IMR-90 (cell line): ENCODE results near the gene AHI1. TPM values are rescaled to one million over a fixed set of nuclear protein-coding genes. Genes with fewer than 3 reads are reported as not detected.

Experiments
- ATAC-seq: fragments of 200-7000 bp; cut with Tn5 transposase; 2 replicates; pipeline ENCODE4 v1.9.1; 2020; ENCODE audit warnings: low read depth, mild to moderate bottlenecking, moderate library complexity
- BruUV-seq: library from RNA; stranded (reverse); fragments of 400-500 nt; replicated peaks from 2 replicates; lab custom pipeline; 2021; lab: Mats Ljungman, UMichigan
- CTCF ChIA-PET: fragments of 300-600 bp; formaldehyde crosslinking; extraction: SDS; loops from one replicate; lab custom pipeline; 2021; ENCODE audit warnings: antibody characterized with exemption; lab: Yijun Ruan, JAX
- POLR2A ChIA-PET: fragments of 300-600 bp; sonication (Branson Sonifier 250); formaldehyde crosslinking; loops from one replicate; lab custom pipeline; 2022; ENCODE audit warnings: antibody characterized with exemption; ENCODE audit not compliant: unreplicated experiment; lab: Charles Lee
- DNase-seq: peaks from one replicate; pipeline ENCODE4 v3.0.0; 2013
- H2AFZ ChIP-seq: replicated peaks from 2 replicates; pipeline ENCODE3; 2013; ENCODE audit warnings: low read length, mild to moderate bottlenecking; ENCODE audit not compliant: poor library complexity
- H2AK5ac ChIP-seq: 2 replicates; pipeline ENCODE4 v1.6.1; 2013; ENCODE audit warnings: low read depth, low read length, inconsistent platforms
- H2AK9ac ChIP-seq: replicated peaks from 2 replicates; pipeline ENCODE3; 2013; ENCODE audit warnings: mild to moderate bottlenecking, low read depth, low read length, moderate library complexity; ENCODE audit not compliant: poor library complexity
- H2BK120ac ChIP-seq: 2 replicates; pipeline ENCODE4 v1.6.1; 2013; ENCODE audit warnings: low read depth, low read length, inconsistent platforms
- H2BK15ac ChIP-seq: 3 replicates; pipeline ENCODE4 v1.6.1; 2013; ENCODE audit warnings: low read depth, low read length, inconsistent platforms
- H2BK20ac ChIP-seq: 2 replicates; pipeline ENCODE4 v1.6.1; 2013; ENCODE audit warnings: low read depth, mild to moderate bottlenecking, inconsistent platforms, low read length, moderate library complexity
- H2BK5ac ChIP-seq: 2 replicates; pipeline ENCODE4 v1.6.1; 2013; ENCODE audit warnings: mild to moderate bottlenecking, low read depth, low read length, inconsistent platforms; ENCODE audit not compliant: poor library complexity, severe bottlenecking
- H3K14ac ChIP-seq: replicated peaks from 2 replicates; pipeline ENCODE4 v1.6.1; 2013; ENCODE audit warnings: low read depth, low read length, inconsistent platforms
- H3K18ac ChIP-seq: 2 replicates; pipeline ENCODE4 v1.6.1; 2013; ENCODE audit warnings: low read depth, low read length, control low read depth
- H3K23ac ChIP-seq: 2 replicates; pipeline ENCODE4 v1.6.1; 2013; ENCODE audit warnings: low read depth, low read length, inconsistent platforms
- H3K27ac ChIP-seq: 2 replicates; pipeline ENCODE4 v1.5.1; 2013; ENCODE audit warnings: mild to moderate bottlenecking, control low read depth, low read length; ENCODE audit not compliant: insufficient read depth
- H3K27me3 ChIP-seq: 2 replicates; pipeline ENCODE4 v1.6.1; 2013; ENCODE audit warnings: low read length; ENCODE audit not compliant: control insufficient read depth, insufficient read depth
- H3K36me3 ChIP-seq: 2 replicates; pipeline ENCODE4 v1.6.1; 2013; ENCODE audit warnings: low read length, mixed read lengths; ENCODE audit not compliant: control insufficient read depth, insufficient read depth
- H3K4ac ChIP-seq: 2 replicates; pipeline ENCODE4 v1.6.1; 2013; ENCODE audit warnings: low read depth, low read length, inconsistent platforms
- H3K4me1 ChIP-seq: 2 replicates; pipeline ENCODE4 v1.6.1; 2013; ENCODE audit warnings: low read length, mixed read lengths; ENCODE audit not compliant: control insufficient read depth, insufficient read depth
- H3K4me2 ChIP-seq: 2 replicates; pipeline ENCODE4 v1.6.1; 2013; ENCODE audit warnings: low read depth, mild to moderate bottlenecking, control low read depth, low read length, moderate library complexity
- H3K4me3 ChIP-seq: 2 replicates; pipeline ENCODE4 v1.5.1; 2013; ENCODE audit warnings: low read depth, mild to moderate bottlenecking, control low read depth, low read length, moderate library complexity; ENCODE audit not compliant: insufficient read depth
- H3K56ac ChIP-seq: 2 replicates; pipeline ENCODE4 v1.6.1; 2013; ENCODE audit warnings: low read length, inconsistent platforms; ENCODE audit not compliant: insufficient read depth; ENCODE audit errors: extremely low read depth
- H3K79me1 ChIP-seq, 2 experiments: 2 replicates each; pipeline ENCODE4 v1.6.1; 2013; ENCODE audit warnings: low read length in 2 of 2, inconsistent platforms in 1 of 2, low read depth in 1 of 2
- H3K9ac ChIP-seq: 2 replicates; pipeline ENCODE4 v1.6.1; 2013; ENCODE audit warnings: low read depth, low read length, control low read depth
- H3K9me1 ChIP-seq: 2 replicates; pipeline ENCODE4 v1.6.1; 2013; ENCODE audit warnings: low read length, inconsistent platforms; ENCODE audit not compliant: insufficient read depth
- H3K9me3 ChIP-seq: 2 replicates; pipeline ENCODE4 v1.6.1; 2013; ENCODE audit warnings: low read length; ENCODE audit not compliant: control insufficient read depth, insufficient read depth
- H4K20me1 ChIP-seq: 2 replicates; pipeline ENCODE4 v1.6.1; 2013; ENCODE audit warnings: low read length, inconsistent platforms; ENCODE audit not compliant: insufficient read depth
- H4K5ac ChIP-seq: 2 replicates; pipeline ENCODE4 v1.6.1; 2013; ENCODE audit warnings: mild to moderate bottlenecking, low read depth, low read length, control low read depth
- H4K8ac ChIP-seq, 2 experiments: 2 replicates each; pipeline ENCODE4 v1.6.1; 2013; ENCODE audit warnings: low read depth in 2 of 2, low read length in 2 of 2, control low read depth in 1 of 2, inconsistent platforms in 1 of 2
- H4K91ac ChIP-seq: 2 replicates; pipeline ENCODE4 v1.6.1; 2013; ENCODE audit warnings: low read depth, low read length, inconsistent platforms; ENCODE audit not compliant: insufficient read depth
- BHLHE40 ChIP-seq: fragments of 150-350 bp; IDR thresholded peaks from 2 replicates; pipeline ENCODE4 v1.6.1; 2016; ENCODE audit warnings: mild to moderate bottlenecking, low read depth, low read length
- CEBPB ChIP-seq: IDR thresholded peaks from 2 replicates; pipeline ENCODE4 v1.6.1; 2012; ENCODE audit warnings: low read depth, low read length, improper control_type of control experiment
- CHD1 ChIP-seq: IDR thresholded peaks from 2 replicates; pipeline ENCODE4 v1.6.1; 2012; ENCODE audit warnings: low read depth, low read length, improper control_type of control experiment
- CTCF ChIP-seq: conservative IDR thresholded peaks from 2 replicates; pipeline ENCODE4 v1.5.1; 2012; ENCODE audit warnings: mild to moderate bottlenecking, low read depth, low read length, improper control_type of control experiment
- FOS ChIP-seq: fragments of 150-350 bp; IDR thresholded peaks from 2 replicates; pipeline ENCODE4 v1.6.1; 2016; ENCODE audit warnings: low read depth, low read length
- MAFK ChIP-seq: IDR thresholded peaks from 2 replicates; pipeline ENCODE4 v1.6.1; 2012; ENCODE audit warnings: low read depth, low read length, improper control_type of control experiment
- MAZ ChIP-seq: IDR thresholded peaks from 2 replicates; pipeline ENCODE4 v1.6.1; 2012; ENCODE audit warnings: low read depth, mild to moderate bottlenecking, low read length, improper control_type of control experiment, moderate library complexity, borderline replicate concordance
- MXI1 ChIP-seq: IDR thresholded peaks from 2 replicates; pipeline ENCODE4 v1.6.1; 2012; ENCODE audit warnings: low read depth, mild to moderate bottlenecking, low read length, moderate library complexity, borderline replicate concordance
- POLR2A ChIP-seq: IDR thresholded peaks from 2 replicates; pipeline ENCODE4 v1.6.1; 2012; ENCODE audit warnings: mild to moderate bottlenecking, low read depth, low read length
- RAD21 ChIP-seq: IDR thresholded peaks from 2 replicates; pipeline ENCODE4 v1.6.1; 2012; ENCODE audit warnings: low read length, improper control_type of control experiment
- RCOR1 ChIP-seq: IDR thresholded peaks from 2 replicates; pipeline ENCODE4 v1.6.1; 2012; ENCODE audit warnings: mild to moderate bottlenecking, low read length, improper control_type of control experiment; ENCODE audit not compliant: insufficient replicate concordance
- SMC3 ChIP-seq: fragments of 150-350 bp; IDR thresholded peaks from 2 replicates; pipeline ENCODE4 v1.6.1; 2016; ENCODE audit warnings: low read depth, mild to moderate bottlenecking, antibody characterized with exemption, low read length, moderate library complexity
- WGBS, 2 experiments: methylation state at CpG; one replicate each; pipeline versions ENCODE4 v1.1.5 to v1.1.7; 2013; ENCODE audit warnings: missing lambda C conversion rate in 2 of 2; ENCODE audit not compliant: insufficient read length in 1 of 2; ENCODE audit errors: extremely low coverage in 2 of 2; 5-methylcytosine and 5-hydroxymethylcytosine counted together
- dilution Hi-C: fragments of 300-500 bp; cut with HindIII; formaldehyde crosslinking; loops from one replicate; pipeline ENCODE4 v1.14.3; 2018; ENCODE audit warnings: low sequenced_read_pairs; ENCODE audit not compliant: unreplicated experiment
- in situ Hi-C: fragments of 300-500 bp; cut with MboI; formaldehyde crosslinking; loops from 3 replicates; pipeline ENCODE4 v1.14.3; 2019; ENCODE audit warnings: low sequenced_read_pairs, inconsistent platforms, mixed read lengths
- intact Hi-C: fragments of 100-400 bp; cut with micrococcal nuclease; formaldehyde crosslinking; loops from 2 replicates; pipeline ENCODE4 v1.10.0; 2022
- polyA plus RNA-seq, 3 experiments: library from polyadenylated mRNA; depleted of rRNA; stranded (reverse); fragments of >200 nt; gene quantifications; 2 replicates each; pipeline ENCODE4 v1.2.3, GENCODE V29; 2012; ENCODE audit warnings: low replicate concordance in 1 of 3
- total RNA-seq: library from RNA; depleted of rRNA; stranded (reverse); fragments of >200 nt; gene quantifications from 2 replicates; pipeline ENCODE4 v1.2.3, GENCODE V29; 2012
- TF ChIP-seq, protein P1 (sequence below): fragments of 150-350 bp; IDR thresholded peaks from 2 replicates; pipeline ENCODE4 v1.6.1; 2016; ENCODE audit warnings: low read depth, mild to moderate bottlenecking, low read length, moderate library complexity, borderline replicate concordance
- TF ChIP-seq, protein P2 (sequence below): fragments of 150-350 bp; IDR thresholded peaks from 2 replicates; pipeline ENCODE4 v1.6.1; 2017; ENCODE audit warnings: mild to moderate bottlenecking, antibody characterized with exemption, low read length, low read depth

AHI1 gene
- total and polyA plus RNA-seq, 2 of the 4 experiments (the other 2 are of a cell fraction), result 9.5 to 19.4 TPM

GRCh38 chr6:135250751-135251497, 246.6 kb downstream of the AHI1 start:
- no peak overlapping the region for H4K8ac ChIP-seq
- no peaks in the 10 kb centered on the region for H4K20me1 ChIP-seq
- no peak overlapping the region for H2BK5ac ChIP-seq
- H3K4ac ChIP-seq, result no peak overlapping the region
- H3K56ac ChIP-seq, result no peak overlapping the region
- H2AK5ac ChIP-seq, result no peak overlapping the region
- H3K14ac ChIP-seq, result no peak overlapping the region
- intact Hi-C loops, result no loop called here
- no peak overlapping the region for H3K4me3 ChIP-seq
- H3K23ac ChIP-seq, result no peak overlapping the region
- no peaks in the 10 kb centered on the region for H3K9me3 ChIP-seq
- H3K4me2 ChIP-seq, result no peak overlapping the region
- H3K9ac ChIP-seq, result no peak overlapping the region
- H2AFZ ChIP-seq, result no peak overlapping the region
- CTCF ChIA-PET, result no interaction called here
- dilution Hi-C loops, result no loop called here
- H2AK9ac ChIP-seq, result no peak overlapping the region
- no peaks in the 10 kb centered on the region; the same call in 1 of the 2 replicates for H3K4me1 ChIP-seq
- 80% methylated on average over 2 of the region's 9 CpGs; no CpG with 5 or more reads in 1 of the 2 experiments for WGBS, 2 experiments
- no peak overlapping the region for H2BK15ac ChIP-seq
- no peak overlapping the region for H2BK120ac ChIP-seq
- in situ Hi-C loops, result no loop called here
- H2BK20ac ChIP-seq, result no peak overlapping the region
- POLR2A ChIA-PET, result no interaction called here
- H3K27ac ChIP-seq, result no peak overlapping the region
- H3K27me3 ChIP-seq, result no peaks in the 10 kb centered on the region
- TF ChIP-seq CEBPB, result no peak
- TF ChIP-seq SMC3, result no peak
- no peak for TF ChIP-seq FOS
- TF ChIP-seq RCOR1, result no peak
- TF ChIP-seq POLR2A, result no peak
- no peak for TF ChIP-seq MXI1
- TF ChIP-seq CTCF, result no peak
- no peak for TF ChIP-seq BHLHE40
- no peak for TF ChIP-seq MAZ
- TF ChIP-seq RAD21, result no peak
- TF ChIP-seq, protein P1, sequence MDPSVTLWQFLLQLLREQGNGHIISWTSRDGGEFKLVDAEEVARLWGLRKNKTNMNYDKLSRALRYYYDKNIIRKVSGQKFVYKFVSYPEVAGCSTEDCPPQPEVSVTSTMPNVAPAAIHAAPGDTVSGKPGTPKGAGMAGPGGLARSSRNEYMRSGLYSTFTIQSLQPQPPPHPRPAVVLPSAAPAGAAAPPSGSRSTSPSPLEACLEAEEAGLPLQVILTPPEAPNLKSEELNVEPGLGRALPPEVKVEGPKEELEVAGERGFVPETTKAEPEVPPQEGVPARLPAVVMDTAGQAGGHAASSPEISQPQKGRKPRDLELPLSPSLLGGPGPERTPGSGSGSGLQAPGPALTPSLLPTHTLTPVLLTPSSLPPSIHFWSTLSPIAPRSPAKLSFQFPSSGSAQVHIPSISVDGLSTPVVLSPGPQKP, result no peak
- no peak for TF ChIP-seq MAFK
- TF ChIP-seq CHD1, result no peak
- TF ChIP-seq, protein P2, sequence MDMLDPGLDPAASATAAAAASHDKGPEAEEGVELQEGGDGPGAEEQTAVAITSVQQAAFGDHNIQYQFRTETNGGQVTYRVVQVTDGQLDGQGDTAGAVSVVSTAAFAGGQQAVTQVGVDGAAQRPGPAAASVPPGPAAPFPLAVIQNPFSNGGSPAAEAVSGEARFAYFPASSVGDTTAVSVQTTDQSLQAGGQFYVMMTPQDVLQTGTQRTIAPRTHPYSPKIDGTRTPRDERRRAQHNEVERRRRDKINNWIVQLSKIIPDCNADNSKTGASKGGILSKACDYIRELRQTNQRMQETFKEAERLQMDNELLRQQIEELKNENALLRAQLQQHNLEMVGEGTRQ, result no peak
- H3K18ac ChIP-seq, result no peak overlapping the region
- no peak overlapping the region for H4K91ac ChIP-seq
- DNase-seq, result no peak
- no peak overlapping the region for H4K5ac ChIP-seq
- H3K79me1 ChIP-seq, result no peaks in the 10 kb centered on the region
- no TSS peak for BruUV-seq
- no peak for ATAC-seq
- no peaks in the 10 kb centered on the region for H3K9me1 ChIP-seq
- H3K36me3 ChIP-seq, result no peaks in the 10 kb centered on the region
